HG03066 (cell line): Measurements from ENCODE around the gene VWF.

ENCODE experiments used
- ATAC-seq: cut with Tn5 transposase; IDR thresholded peaks from one replicate; pipeline ENCODE4 v1.9.1; 2021; ENCODE audit warnings: low read depth; ENCODE audit not compliant: unreplicated experiment

Gene VWF

GRCh38 chr12:5923751-5924150 lies 200.7 kb downstream of the VWF start:
- ATAC-seq, result no peak

- ATAC-seq, result no peak
Observed at GRCh38 chr12:5923043-5923605, 201.3 kb downstream of the VWF start.

- no peak for ATAC-seq
Observed at GRCh38 chr12:5921966-5922899, 202.2 kb downstream of the VWF start.

GRCh38 chr12:5921027-5921909 lies 203.2 kb downstream of the VWF start:
- no peak for ATAC-seq

GRCh38 chr12:5916785-5917290 lies 207.6 kb downstream of the VWF start:
- ATAC-seq, result no peak

GRCh38 chr12:5915511-5915910 lies 209.0 kb downstream of the VWF start:
- no peak for ATAC-seq

GRCh38 chr12:5914387-5915149 lies 209.9 kb downstream of the VWF start:
- ATAC-seq, result no peak

GRCh38 chr12:5913387-5913786 lies 211.1 kb downstream of the VWF start:
- no peak for ATAC-seq

- no peak for ATAC-seq
Observed at GRCh38 chr12:5912437-5913334, 211.8 kb downstream of the VWF start.

- no peak for ATAC-seq
Observed at GRCh38 chr12:5912011-5912410, 212.5 kb downstream of the VWF start.

GRCh38 chr12:5910790-5911548 lies 213.5 kb downstream of the VWF start:
- ATAC-seq, result no peak

GRCh38 chr12:5909560-5909959 lies 214.9 kb downstream of the VWF start:
- no peak for ATAC-seq

- no peak for ATAC-seq
Observed at GRCh38 chr12:5908251-5908650, 216.2 kb downstream of the VWF start.

- ATAC-seq, result no peak
Observed at GRCh38 chr12:5907807-5908206, 216.7 kb downstream of the VWF start.

- no peak for ATAC-seq
Observed at GRCh38 chr12:5905757-5906156, 218.7 kb downstream of the VWF start.

- ATAC-seq, result no peak
Observed at GRCh38 chr12:5904969-5905368, 219.5 kb downstream of the VWF start.

GRCh38 chr12:5904441-5904840 lies 220.0 kb downstream of the VWF start:
- ATAC-seq, result no peak

- no peak for ATAC-seq
Observed at GRCh38 chr12:5902736-5903135, 221.7 kb downstream of the VWF start.
